H1 (cell line): ENCODE data around the gene OR51E1. TPM values are rescaled to one million over a fixed set of nuclear protein-coding genes. Genes with fewer than 3 reads are reported as not detected.

Experiments
- ASH2L ChIP-seq: fragments of 200-600, 300-600 bp; sonication (generic); IDR thresholded peaks from one replicate; pipeline ENCODE4 v1.7.1; 2017; ENCODE audit warnings: low read length
- CBX5 ChIP-seq: fragments of 300-800, 300-1000 bp; sonication (generic); IDR thresholded peaks from 2 replicates; pipeline ENCODE4 v1.7.1; 2016; ENCODE audit warnings: antibody characterized with exemption, low read length, low read depth
- CTBP2 ChIP-seq: IDR thresholded peaks from 2 replicates; pipeline ENCODE4 v1.7.0; 2011; ENCODE audit warnings: borderline replicate concordance, mild to moderate bottlenecking, moderate library complexity, mixed read lengths, low read length; ENCODE audit not compliant: insufficient read depth, insufficient read length
- NANOG ChIP-seq: IDR thresholded peaks from 2 replicates; pipeline ENCODE4 v1.6.1; 2011; ENCODE audit warnings: low read length, low read depth, mild to moderate bottlenecking, inconsistent platforms; ENCODE audit not compliant: insufficient read depth, poor library complexity, severe bottlenecking
- RFX5 ChIP-seq: IDR thresholded peaks from 2 replicates; pipeline ENCODE4 v1.6.1; 2011; ENCODE audit warnings: low read depth, low read length, improper control_type of control experiment, borderline replicate concordance
- SAP30 ChIP-seq: fragments of 300-600 bp; sonication (generic); IDR thresholded peaks from 2 replicates; pipeline ENCODE4 v1.7.1; 2012; ENCODE audit warnings: low read length, moderate library complexity, mild to moderate bottlenecking, inconsistent platforms; ENCODE audit not compliant: insufficient read depth, insufficient replicate concordance
- polyA plus RNA-seq, 7 experiments: library from polyadenylated mRNA; depleted of rRNA in 3 of 7; stranded (reverse) in 5 of 7; unstranded in 2 of 7; fragments of >200 nt in 5 of 7; fragments of 200-250 nt in 2 of 7; gene quantifications; 1 replicate in 5 of 7; 2 replicates in 1 of 7; 4 replicates in 1 of 7; pipeline versions ENCODE4 v1.2.1 to v1.2.3, GENCODE V29; 2011 to 2013; ENCODE audit warnings: missing spikeins in 2 of 7, mixed read lengths in 2 of 7
- total RNA-seq: library from RNA; stranded (reverse); fragmentation: NEBNext Ultra II Directional; extraction: Animal tissue kit (Norgen Biotek cat#: 25700); gene quantifications from 2 replicates; pipeline ENCODE4 v1.2.1, GENCODE V29; 2021
- TF ChIP-seq, protein P1 (sequence below): IDR thresholded peaks from 2 replicates; pipeline ENCODE4 v1.6.1; 2011; ENCODE audit warnings: low read depth, mild to moderate bottlenecking, low read length; ENCODE audit not compliant: insufficient read depth

Gene OR51E1
- total and polyA plus RNA-seq, 2 of the 8 experiments (the other 6 are each of a cell fraction or from before 2014, with no cell fraction given) = not detected

DNA sequence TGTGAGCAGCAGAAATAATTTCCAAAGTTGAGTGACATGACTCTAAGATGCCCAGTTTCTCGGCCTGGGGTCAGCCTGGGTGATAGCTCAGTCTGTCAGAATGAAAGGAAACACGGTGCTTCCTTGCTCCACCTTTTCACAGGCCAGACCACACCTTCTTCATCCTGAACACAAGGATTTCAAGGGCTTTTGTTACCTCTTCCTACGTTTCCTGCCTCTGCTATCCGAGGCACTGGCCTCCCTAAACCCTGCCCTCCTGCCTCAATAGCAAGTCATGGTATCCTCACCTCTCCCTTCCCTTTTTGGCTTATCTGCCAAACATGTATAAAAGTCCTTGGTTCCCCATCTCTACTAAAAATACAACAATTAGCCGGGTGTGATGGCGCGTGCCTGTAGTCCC is 1.7 kb upstream of the OR51E1 start (continued):
- TF ChIP-seq SAP30 = no peak
- TF ChIP-seq NANOG = no peak
- TF ChIP-seq RFX5 = no peak
- TF ChIP-seq CBX5 = no peak
- TF ChIP-seq ASH2L = no peak
- TF ChIP-seq, protein P1, sequence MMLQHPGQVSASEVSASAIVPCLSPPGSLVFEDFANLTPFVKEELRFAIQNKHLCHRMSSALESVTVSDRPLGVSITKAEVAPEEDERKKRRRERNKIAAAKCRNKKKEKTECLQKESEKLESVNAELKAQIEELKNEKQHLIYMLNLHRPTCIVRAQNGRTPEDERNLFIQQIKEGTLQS = no peak
- TF ChIP-seq CTBP2 = no peak
